ENCODE results near the gene HDAC3.

HDAC3 gene

DNA sequence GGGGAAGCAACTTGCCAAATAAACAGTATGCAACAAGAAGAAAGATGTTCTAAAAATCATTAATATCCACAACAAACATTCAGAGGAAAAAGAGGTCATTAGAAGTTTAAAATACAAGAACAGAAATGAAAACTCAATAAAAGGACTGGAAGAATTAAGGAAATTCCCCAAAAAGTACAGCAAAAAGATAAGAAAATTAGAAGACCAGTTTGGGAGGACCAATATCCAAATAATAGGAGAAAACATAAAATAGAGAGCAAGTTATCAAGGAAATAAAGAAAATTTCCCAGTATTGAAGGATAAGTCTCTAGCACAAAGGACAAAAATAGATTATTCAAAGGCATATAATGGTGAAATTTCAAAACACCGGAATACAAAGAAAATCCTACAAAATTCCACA, 39.8 kb downstream of the HDAC3 start:
- TF ChIP-seq, protein P1, sequence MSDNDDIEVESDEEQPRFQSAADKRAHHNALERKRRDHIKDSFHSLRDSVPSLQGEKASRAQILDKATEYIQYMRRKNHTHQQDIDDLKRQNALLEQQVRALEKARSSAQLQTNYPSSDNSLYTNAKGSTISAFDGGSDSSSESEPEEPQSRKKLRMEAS (IDR thresholded peaks at IDR 0.05), result no peak
- TF ChIP-seq NFIC (IDR thresholded peaks at IDR 0.05), result no peak
- TF ChIP-seq YY1 (IDR thresholded peaks at IDR 0.05; ENCODE audit: low read depth), result no peak
- TF ChIP-seq CEBPB (IDR thresholded peaks at IDR 0.05), result no peak
- TF ChIP-seq EP300 (IDR thresholded peaks at IDR 0.05; ENCODE audit: borderline replicate concordance), result no peak
- TF ChIP-seq FOXM1 (IDR thresholded peaks at IDR 0.05; ENCODE audit: borderline replicate concordance, low read depth), result no peak
- TF ChIP-seq RAD21 (IDR thresholded peaks at IDR 0.05; ENCODE audit: low read depth), result no peak
- no peak for TF ChIP-seq ZBTB7A (IDR thresholded peaks at IDR 0.05; ENCODE audit: low read depth)
- TF ChIP-seq, protein P2, sequence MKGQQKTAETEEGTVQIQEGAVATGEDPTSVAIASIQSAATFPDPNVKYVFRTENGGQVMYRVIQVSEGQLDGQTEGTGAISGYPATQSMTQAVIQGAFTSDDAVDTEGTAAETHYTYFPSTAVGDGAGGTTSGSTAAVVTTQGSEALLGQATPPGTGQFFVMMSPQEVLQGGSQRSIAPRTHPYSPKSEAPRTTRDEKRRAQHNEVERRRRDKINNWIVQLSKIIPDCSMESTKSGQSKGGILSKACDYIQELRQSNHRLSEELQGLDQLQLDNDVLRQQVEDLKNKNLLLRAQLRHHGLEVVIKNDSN (IDR thresholded peaks at IDR 0.05), result no peak
- no peak for TF ChIP-seq CREB1 (IDR thresholded peaks at IDR 0.05; ENCODE audit: low read depth)
- TF ChIP-seq EGR1 (IDR thresholded peaks at IDR 0.05), result no peak
- TF ChIP-seq TEAD4 (IDR thresholded peaks at IDR 0.05), result no peak
- no peak for TF ChIP-seq TAF1 (IDR thresholded peaks at IDR 0.05; ENCODE audit: low read depth)
- TF ChIP-seq, protein P3, sequence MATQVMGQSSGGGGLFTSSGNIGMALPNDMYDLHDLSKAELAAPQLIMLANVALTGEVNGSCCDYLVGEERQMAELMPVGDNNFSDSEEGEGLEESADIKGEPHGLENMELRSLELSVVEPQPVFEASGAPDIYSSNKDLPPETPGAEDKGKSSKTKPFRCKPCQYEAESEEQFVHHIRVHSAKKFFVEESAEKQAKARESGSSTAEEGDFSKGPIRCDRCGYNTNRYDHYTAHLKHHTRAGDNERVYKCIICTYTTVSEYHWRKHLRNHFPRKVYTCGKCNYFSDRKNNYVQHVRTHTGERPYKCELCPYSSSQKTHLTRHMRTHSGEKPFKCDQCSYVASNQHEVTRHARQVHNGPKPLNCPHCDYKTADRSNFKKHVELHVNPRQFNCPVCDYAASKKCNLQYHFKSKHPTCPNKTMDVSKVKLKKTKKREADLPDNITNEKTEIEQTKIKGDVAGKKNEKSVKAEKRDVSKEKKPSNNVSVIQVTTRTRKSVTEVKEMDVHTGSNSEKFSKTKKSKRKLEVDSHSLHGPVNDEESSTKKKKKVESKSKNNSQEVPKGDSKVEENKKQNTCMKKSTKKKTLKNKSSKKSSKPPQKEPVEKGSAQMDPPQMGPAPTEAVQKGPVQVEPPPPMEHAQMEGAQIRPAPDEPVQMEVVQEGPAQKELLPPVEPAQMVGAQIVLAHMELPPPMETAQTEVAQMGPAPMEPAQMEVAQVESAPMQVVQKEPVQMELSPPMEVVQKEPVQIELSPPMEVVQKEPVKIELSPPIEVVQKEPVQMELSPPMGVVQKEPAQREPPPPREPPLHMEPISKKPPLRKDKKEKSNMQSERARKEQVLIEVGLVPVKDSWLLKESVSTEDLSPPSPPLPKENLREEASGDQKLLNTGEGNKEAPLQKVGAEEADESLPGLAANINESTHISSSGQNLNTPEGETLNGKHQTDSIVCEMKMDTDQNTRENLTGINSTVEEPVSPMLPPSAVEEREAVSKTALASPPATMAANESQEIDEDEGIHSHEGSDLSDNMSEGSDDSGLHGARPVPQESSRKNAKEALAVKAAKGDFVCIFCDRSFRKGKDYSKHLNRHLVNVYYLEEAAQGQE (IDR thresholded peaks at IDR 0.05; ENCODE audit: low read depth), result no peak
- TF ChIP-seq TCF12 (IDR thresholded peaks at IDR 0.05; ENCODE audit: low read depth), result no peak

DNA sequence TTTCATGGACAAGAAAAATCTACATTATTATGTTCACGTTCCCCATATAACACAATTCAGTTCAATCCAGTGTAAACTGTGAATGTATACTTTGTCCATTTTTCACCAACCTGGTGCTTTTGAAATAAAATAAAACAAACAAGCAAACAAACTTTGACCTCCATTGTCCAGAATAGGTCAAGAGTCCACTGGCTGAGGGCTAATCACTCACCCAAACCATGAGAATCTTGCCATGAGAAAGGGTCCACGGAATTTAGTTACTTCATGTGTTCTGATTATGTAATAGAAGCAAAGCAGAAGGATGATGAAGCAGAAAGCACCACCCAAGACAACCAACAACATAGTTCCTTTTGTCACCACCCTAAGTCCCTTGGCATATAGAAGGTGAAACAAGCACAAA, 46.5 kb downstream of the HDAC3 start:
- TF ChIP-seq TEAD4 (IDR thresholded peaks at IDR 0.05) (no peak), NFIC (IDR thresholded peaks at IDR 0.05) (no peak), CEBPB (IDR thresholded peaks at IDR 0.05) (no peak), FOXM1 (IDR thresholded peaks at IDR 0.05; ENCODE audit: borderline replicate concordance, low read depth) (no peak), CREB1 (IDR thresholded peaks at IDR 0.05; ENCODE audit: low read depth) (no peak), EGR1 (IDR thresholded peaks at IDR 0.05) (no peak), TCF12 (IDR thresholded peaks at IDR 0.05; ENCODE audit: low read depth) (no peak), YY1 (IDR thresholded peaks at IDR 0.05; ENCODE audit: low read depth) (no peak), TAF1 (IDR thresholded peaks at IDR 0.05; ENCODE audit: low read depth) (no peak), RAD21 (IDR thresholded peaks at IDR 0.05; ENCODE audit: low read depth) (no peak), EP300 (IDR thresholded peaks at IDR 0.05; ENCODE audit: borderline replicate concordance) (no peak), ZBTB7A (IDR thresholded peaks at IDR 0.05; ENCODE audit: low read depth) (no peak)
- TF ChIP-seq, protein P2 (IDR thresholded peaks at IDR 0.05), result no peak
- TF ChIP-seq, protein P1 (IDR thresholded peaks at IDR 0.05), result no peak
- TF ChIP-seq, protein P3 (IDR thresholded peaks at IDR 0.05; ENCODE audit: low read depth), result no peak

DNA sequence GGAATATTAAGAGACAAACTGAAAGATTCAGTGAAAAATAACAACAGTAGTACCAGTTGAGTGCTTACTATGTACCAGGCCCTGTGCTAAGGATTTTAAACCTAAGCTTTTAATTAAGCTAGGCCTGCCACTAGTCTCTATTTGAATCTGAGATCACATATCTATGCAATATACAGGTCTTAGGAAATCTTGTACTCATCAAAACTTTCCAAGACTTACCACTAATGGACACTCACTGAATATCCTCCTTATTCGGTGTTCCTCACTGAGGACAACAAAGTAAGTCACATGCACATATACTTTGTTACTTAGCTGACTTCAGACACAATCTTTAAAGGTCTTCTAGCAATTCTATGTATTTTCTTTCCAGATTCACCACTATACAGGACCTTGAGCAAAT, 50.4 kb downstream of the HDAC3 start:
- TF ChIP-seq TCF12 (IDR thresholded peaks at IDR 0.05; ENCODE audit: low read depth) (no peak), EP300 (IDR thresholded peaks at IDR 0.05; ENCODE audit: borderline replicate concordance) (no peak), ZBTB7A (IDR thresholded peaks at IDR 0.05; ENCODE audit: low read depth) (no peak), CEBPB (IDR thresholded peaks at IDR 0.05) (no peak), FOXM1 (IDR thresholded peaks at IDR 0.05; ENCODE audit: borderline replicate concordance, low read depth) (no peak), EGR1 (IDR thresholded peaks at IDR 0.05) (no peak), TEAD4 (IDR thresholded peaks at IDR 0.05) (no peak), CREB1 (IDR thresholded peaks at IDR 0.05; ENCODE audit: low read depth) (no peak), TAF1 (IDR thresholded peaks at IDR 0.05; ENCODE audit: low read depth) (no peak), NFIC (IDR thresholded peaks at IDR 0.05) (no peak), YY1 (IDR thresholded peaks at IDR 0.05; ENCODE audit: low read depth) (no peak), RAD21 (IDR thresholded peaks at IDR 0.05; ENCODE audit: low read depth) (no peak)
- TF ChIP-seq, protein P2 (IDR thresholded peaks at IDR 0.05), result no peak
- TF ChIP-seq, protein P3 (IDR thresholded peaks at IDR 0.05; ENCODE audit: low read depth), result no peak
- TF ChIP-seq, protein P1 (IDR thresholded peaks at IDR 0.05), result no peak
